Colonic mucosa (tissue), 4 donors: ENCODE results near the gene ZNF439. TPM values are rescaled to one million over a fixed set of nuclear protein-coding genes. Genes with fewer than 3 reads are reported as not detected.
"Not testable (repeated sequence)": the region's sequence is repeated elsewhere in the genome, so short reads cannot be mapped to it uniquely, and the experiment has no call there.

Experiments
- DNase-seq: peaks from one replicate; pipeline ENCODE4 v3.0.0-alpha.2; 2020
- H3K27ac ChIP-seq: fragments of 200-600 bp; one replicate; pipeline ENCODE4 v1.8.0; 2021
- H3K27me3 ChIP-seq: fragments of 200-600 bp; one replicate; pipeline ENCODE4 v1.8.0; 2021
- H3K36me3 ChIP-seq: fragments of 200-600 bp; one replicate; pipeline ENCODE4 v1.8.0; 2021
- H3K4me1 ChIP-seq: fragments of 200-600 bp; one replicate; pipeline ENCODE4 v1.8.0; 2021; ENCODE audit warnings: mild to moderate bottlenecking
- H3K4me3 ChIP-seq: fragments of 200-600 bp; one replicate; pipeline ENCODE4 v1.8.0; 2021
- H3K9ac ChIP-seq, 2 donors: one replicate each; pipeline ENCODE4 v1.7.0; 2013; ENCODE audit warnings: control low read depth in 2 of 2, low read depth in 2 of 2, low read length in 2 of 2
- H3K9me3 ChIP-seq: fragments of 200-600 bp; one replicate; pipeline ENCODE4 v1.8.0; 2021
- intact Hi-C: fragments of 100-400 bp; cut with DNase I; formaldehyde crosslinking; loops from one replicate; pipeline ENCODE4 v1.14.1; 2022
- total RNA-seq, 2 donors: library from RNA; stranded (reverse); fragmentation: NEBNext Ultra II Directional in 1 of 2; extraction: Animal tissue kit (Norgen Biotek cat#: 25700) in 1 of 2; gene quantifications; one replicate each; pipeline ENCODE4 v1.2.1, GENCODE V29; 2021
- TF ChIP-seq, protein P1 (sequence below): fragments of 200-600 bp; IDR thresholded peaks from one replicate; pipeline ENCODE4 v1.8.0; 2022; ENCODE audit warnings: antibody characterized with exemption, mild to moderate bottlenecking
- donor health status: healthy.
- donor health status: DM: no; HTN: no; CAD: no.
- donor health status: DM: no; HTN: no; CAD: no.

ZNF439 gene
- total RNA-seq, 2 donors from 2014 or later = 7.6 to 8.8 TPM

DNA sequence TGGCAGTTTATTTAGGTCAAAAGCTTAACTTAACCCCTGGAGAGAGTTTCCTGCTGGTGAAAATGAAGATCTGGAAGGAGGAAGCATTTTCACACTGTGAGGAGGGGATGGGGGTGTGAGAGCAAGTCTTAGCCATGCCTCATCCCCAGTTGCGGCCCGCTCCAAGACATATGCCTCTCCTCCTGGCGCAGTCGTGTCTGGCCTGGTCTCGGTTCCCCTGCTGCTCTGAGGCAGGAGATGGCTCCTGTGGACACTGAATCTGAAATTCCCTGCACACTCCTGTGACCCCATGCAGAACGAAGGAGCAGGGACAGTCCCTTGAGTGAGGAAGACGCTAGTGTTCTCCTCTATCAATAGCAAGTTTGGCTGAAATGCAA lies 38.7 kb downstream of the ZNF439 start:
- H3K27ac ChIP-seq = peak overlapping the region; percentile 94

GRCh38 chr19:11887611-11888531 lies 39.3 kb downstream of the ZNF439 start, which contains the start of gene ZNF69:
Gene ZNF69, plus strand, starts transcription at chr19:11887782. Its CDS starts 142 bp downstream, at chr19:11887924.
- intact Hi-C loops = no loop called here
- Histone ChIP-seq H3K4me3 (peak within 1 kb of the TSS; percentile 89), H3K36me3 (no peaks in the 10 kb centered on the region)

More for the DNA sequence above, 38.7 kb downstream of the ZNF439 start:
- H3K4me1 ChIP-seq = no peaks in the 10 kb centered on the region
- intact Hi-C loops = no loop called here
- peak overlapping the region in 1 of 2 donors; percentile 86 for H3K9ac ChIP-seq
- H3K9me3 ChIP-seq = no peaks in the 10 kb centered on the region
- no peak for DNase-seq
- H3K4me3 ChIP-seq = peak overlapping the region; percentile 89
- H3K27me3 ChIP-seq = no peaks in the 10 kb centered on the region
- TF ChIP-seq, protein P1, sequence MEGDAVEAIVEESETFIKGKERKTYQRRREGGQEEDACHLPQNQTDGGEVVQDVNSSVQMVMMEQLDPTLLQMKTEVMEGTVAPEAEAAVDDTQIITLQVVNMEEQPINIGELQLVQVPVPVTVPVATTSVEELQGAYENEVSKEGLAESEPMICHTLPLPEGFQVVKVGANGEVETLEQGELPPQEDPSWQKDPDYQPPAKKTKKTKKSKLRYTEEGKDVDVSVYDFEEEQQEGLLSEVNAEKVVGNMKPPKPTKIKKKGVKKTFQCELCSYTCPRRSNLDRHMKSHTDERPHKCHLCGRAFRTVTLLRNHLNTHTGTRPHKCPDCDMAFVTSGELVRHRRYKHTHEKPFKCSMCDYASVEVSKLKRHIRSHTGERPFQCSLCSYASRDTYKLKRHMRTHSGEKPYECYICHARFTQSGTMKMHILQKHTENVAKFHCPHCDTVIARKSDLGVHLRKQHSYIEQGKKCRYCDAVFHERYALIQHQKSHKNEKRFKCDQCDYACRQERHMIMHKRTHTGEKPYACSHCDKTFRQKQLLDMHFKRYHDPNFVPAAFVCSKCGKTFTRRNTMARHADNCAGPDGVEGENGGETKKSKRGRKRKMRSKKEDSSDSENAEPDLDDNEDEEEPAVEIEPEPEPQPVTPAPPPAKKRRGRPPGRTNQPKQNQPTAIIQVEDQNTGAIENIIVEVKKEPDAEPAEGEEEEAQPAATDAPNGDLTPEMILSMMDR = no peak
- H3K36me3 ChIP-seq = no peaks in the 10 kb centered on the region

DNA sequence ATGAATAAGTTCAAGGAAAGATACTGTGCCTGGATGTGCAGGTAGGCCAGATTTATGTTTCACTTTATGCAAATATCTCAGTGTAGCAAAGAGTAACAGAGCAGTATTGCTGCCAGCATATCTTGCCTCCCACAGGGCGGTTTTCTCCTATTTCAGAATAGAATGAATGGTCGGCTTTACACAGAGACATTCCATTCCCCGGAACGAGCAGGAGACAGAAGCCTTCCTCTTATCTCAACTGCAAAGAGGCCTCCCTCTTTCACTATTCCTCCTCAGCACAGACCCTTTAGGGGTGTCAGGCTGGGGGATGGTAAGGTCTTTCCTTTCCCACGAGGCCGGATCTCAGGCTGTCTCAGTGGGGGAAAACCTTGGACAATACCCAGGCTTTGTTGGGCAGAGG lies 41.4 kb downstream of the ZNF439 start:
- H3K9ac ChIP-seq, H3K27ac ChIP-seq, H3K4me3 ChIP-seq, H3K36me3 ChIP-seq, DNase-seq, H3K9me3 ChIP-seq, H3K27me3 ChIP-seq, H3K4me1 ChIP-seq, intact Hi-C loops: not testable (repeated sequence)

More at GRCh38 chr19:11887611-11888531, 39.3 kb downstream of the ZNF439 start, which contains the start of gene ZNF69:
- Histone ChIP-seq H3K9me3 (no peaks in the 10 kb centered on the region), H3K27ac (peak within 1 kb of the TSS; percentile 94), H3K9ac (peak within 1 kb of the TSS; percentile 79 to 86), H3K27me3 (no peaks in the 10 kb centered on the region), H3K4me1 (no peaks in the 10 kb centered on the region)
- TF ChIP-seq, protein P1 = peak; percentile 18
- DNase-seq = peak; percentile 98

DNA sequence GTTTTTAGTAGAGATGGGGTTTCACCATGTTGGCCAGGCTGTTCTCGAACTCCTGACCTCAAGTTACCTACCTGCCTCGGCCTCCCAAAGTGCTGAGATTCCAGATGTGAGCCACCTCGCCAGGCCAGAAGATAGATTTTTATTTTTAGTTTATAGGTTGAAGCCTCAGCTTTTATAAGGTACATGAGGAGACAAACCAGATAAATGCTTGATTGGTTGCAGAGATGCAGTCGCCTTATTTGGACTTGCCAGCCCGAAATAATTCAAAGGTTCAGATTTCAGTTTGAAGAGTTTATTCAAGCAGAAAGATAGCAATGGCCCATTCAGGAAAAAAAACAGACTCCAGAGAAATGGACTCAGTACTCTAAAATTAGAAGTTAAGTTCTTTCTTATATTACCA lies 42.1 kb downstream of the ZNF439 start:
- no peaks in the 10 kb centered on the region for H3K27me3 ChIP-seq
- intact Hi-C loops = no loop called here
- H3K9me3 ChIP-seq = no peaks in the 10 kb centered on the region
- H3K4me3 ChIP-seq = no peak overlapping the region
- no peak overlapping the region for H3K9ac ChIP-seq
- DNase-seq = no peak
- TF ChIP-seq, protein P1 = no peak
- no peaks in the 10 kb centered on the region for H3K36me3 ChIP-seq
- no peaks in the 10 kb centered on the region for H3K4me1 ChIP-seq
- H3K27ac ChIP-seq = no peak overlapping the region

GRCh38 chr19:11894851-11895250 lies 46.3 kb downstream of the ZNF439 start:
- intact Hi-C loops = no loop called here
- Histone ChIP-seq H3K9me3 (no peaks in the 10 kb centered on the region), H3K36me3 (no peaks in the 10 kb centered on the region), H3K9ac (no peak overlapping the region), H3K4me1 (no peaks in the 10 kb centered on the region), H3K27ac (no peak overlapping the region), H3K4me3 (no peak overlapping the region), H3K27me3 (no peaks in the 10 kb centered on the region)
- TF ChIP-seq, protein P1 = no peak
- DNase-seq = no peak

- Histone ChIP-seq H3K4me3 (no peak overlapping the region), H3K9me3 (peaks cover 37% of the 10 kb centered on the region), H3K9ac (no peak overlapping the region), H3K27ac (no peak overlapping the region), H3K4me1 (no peaks in the 10 kb centered on the region), H3K27me3 (no peaks in the 10 kb centered on the region), H3K36me3 (peaks cover 27% of the 10 kb centered on the region)
- DNase-seq = no peak
- intact Hi-C loops = no loop called here
- TF ChIP-seq, protein P1 = no peak
These were observed 53.7 kb downstream of the ZNF439 start for GRCh38 chr19:11902228-11902627.
